GM23248 (cell line): ENCODE measurements around the gene CEND1. TPM values are rescaled to one million over a fixed set of nuclear protein-coding genes. Genes with fewer than 3 reads are reported as not detected.
A peak's percentile ranks its signal among the peaks of the same experiment; 100 is the strongest.

ENCODE experiments used
- DNase-seq: peaks from one replicate; pipeline ENCODE4 v3.0.0-alpha.2; 2015
- H2AFZ ChIP-seq: fragments of 200-600 bp; sonication (generic); 2 replicates; pipeline ENCODE4 v1.6.1; 2016; ENCODE audit warnings: antibody characterized with exemption
- H3F3A ChIP-seq: fragments of 200-600 bp; sonication (generic); 2 replicates; pipeline ENCODE4 v1.6.1; 2016; ENCODE audit warnings: mild to moderate bottlenecking, antibody characterized with exemption, mixed run types; ENCODE audit not compliant: insufficient read depth
- H3K27ac ChIP-seq: fragments of 200-600 bp; sonication (generic); 2 replicates; pipeline ENCODE4 v1.5.1; 2016; ENCODE audit warnings: mild to moderate bottlenecking
- H3K27me3 ChIP-seq: fragments of 200-600 bp; sonication (generic); replicated peaks from 2 replicates; pipeline ENCODE4 v1.6.1; 2016; ENCODE audit warnings: mild to moderate bottlenecking; ENCODE audit not compliant: insufficient read depth
- H3K36me3 ChIP-seq: fragments of 200-600 bp; sonication (generic); 2 replicates; pipeline ENCODE4 v1.6.1; 2016; ENCODE audit warnings: low read depth, mild to moderate bottlenecking
- H3K4me1 ChIP-seq: fragments of 200-600 bp; sonication (generic); 2 replicates; pipeline ENCODE4 v1.6.1; 2016; ENCODE audit warnings: mild to moderate bottlenecking; ENCODE audit not compliant: insufficient read depth
- H3K4me2 ChIP-seq: fragments of 200-600 bp; sonication (generic); one replicate; pipeline ENCODE4 v1.6.1; 2016; ENCODE audit warnings: mild to moderate bottlenecking; ENCODE audit not compliant: unreplicated experiment
- H3K4me3 ChIP-seq: fragments of 200-600 bp; sonication (generic); 2 replicates; pipeline ENCODE4 v1.5.1; 2016; ENCODE audit warnings: mild to moderate bottlenecking
- H3K79me2 ChIP-seq: fragments of 200-600 bp; sonication (generic); 2 replicates; pipeline ENCODE4 v1.6.1; 2016; ENCODE audit warnings: mild to moderate bottlenecking; ENCODE audit not compliant: insufficient read depth
- H3K9ac ChIP-seq: fragments of 200-600 bp; sonication (generic); 2 replicates; pipeline ENCODE4 v1.6.1; 2016; ENCODE audit warnings: mild to moderate bottlenecking
- H3K9me2 ChIP-seq: fragments of 200-600 bp; sonication (generic); 2 replicates; pipeline ENCODE4 v1.6.1; 2016; ENCODE audit warnings: mixed run types, mild to moderate bottlenecking, moderate library complexity; ENCODE audit not compliant: insufficient read depth
- H3K9me3 ChIP-seq: fragments of 200-600 bp; sonication (generic); one replicate; pipeline ENCODE4 v1.6.1; 2017; ENCODE audit warnings: low read depth
- H4K20me1 ChIP-seq: fragments of 200-600 bp; sonication (generic); 2 replicates; pipeline ENCODE4 v1.6.0; 2016; ENCODE audit not compliant: insufficient read depth
- EZH2 ChIP-seq: fragments of 200-600 bp; sonication (generic); IDR thresholded peaks from 2 replicates; pipeline ENCODE4 v1.6.1; 2018; ENCODE audit warnings: antibody characterized with exemption, mild to moderate bottlenecking; ENCODE audit not compliant: insufficient read depth, poor library complexity, severe bottlenecking
- EZH2phosphoT487 ChIP-seq: fragments of 200-600 bp; sonication (generic); IDR thresholded peaks from 2 replicates; pipeline ENCODE4 v1.6.1; 2018; ENCODE audit warnings: antibody characterized with exemption, moderate library complexity, mild to moderate bottlenecking, low read depth; ENCODE audit not compliant: insufficient read depth
- WGBS, 2 experiments: methylation state at CpG; one replicate each; pipeline ENCODE4 v1.1.6; 2015 to 2017; ENCODE audit warnings: low lambda C conversion rate in 2 of 2, low coverage in 1 of 2; ENCODE audit errors: missing lambda C conversion rate in 2 of 2; 5-methylcytosine and 5-hydroxymethylcytosine counted together
- in situ Hi-C: fragments of 300-500 bp; cut with MboI; formaldehyde crosslinking; loops from 2 replicates; pipeline ENCODE4 v1.15.0; 2020
- polyA plus RNA-seq: library from polyadenylated mRNA; unstranded; fragments of >200 nt; fragmentation: Nextera tagmentation; extraction: Ambion mirVana; gene quantifications from 2 replicates; pipeline ENCODE4 v1.2.1, GENCODE V29; 2016
- total RNA-seq: library from RNA; depleted of rRNA; stranded (reverse); fragments of >200 nt; shearing (Covaris generic); gene quantifications from 2 replicates; pipeline ENCODE4 v1.2.3, GENCODE V29; 2014

CEND1 gene
- total and polyA plus RNA-seq, 2 experiments from 2014 or later, result 2.1 to 3.4 TPM

GRCh38 chr11:831118-831864, 41.4 kb upstream of the CEND1 start:
- H3K9ac ChIP-seq, result no peak overlapping the region
- DNase-seq, result peak; percentile 77
- peaks cover 14% of the 10 kb centered on the region; the same call in 1 of the 2 replicates for H3K4me1 ChIP-seq
- no peak overlapping the region for H3K4me2 ChIP-seq
- no peak for TF ChIP-seq EZH2
- peaks cover 7% of the 10 kb centered on the region; the same call in 1 of the 2 replicates for H3K27me3 ChIP-seq
- H3K4me3 ChIP-seq, result no peak overlapping the region
- in situ Hi-C loops, result no loop called here
- no peaks in the 10 kb centered on the region for H3F3A ChIP-seq
- H3K9me2 ChIP-seq, result no peaks in the 10 kb centered on the region
- WGBS, 2 experiments, result 54 to 58% methylated on average over 30 to 31 of the region's 31 CpGs
- no peak overlapping the region for H3K27ac ChIP-seq
- H2AFZ ChIP-seq, result no peak overlapping the region
- H4K20me1 ChIP-seq, result no peaks in the 10 kb centered on the region
- H3K36me3 ChIP-seq, result no peaks in the 10 kb centered on the region
- H3K79me2 ChIP-seq, result peaks cover 29% of the 10 kb centered on the region
- H3K9me3 ChIP-seq, result no peaks in the 10 kb centered on the region

- H3K4me1 ChIP-seq, result peaks cover 14% of the 10 kb centered on the region; the same call in 1 of the 2 replicates
Measured at GRCh38 chr11:830295-831117, 40.6 kb upstream of the CEND1 start.

GRCh38 chr11:829847-830294, 40.0 kb upstream of the CEND1 start:
- TF ChIP-seq EZH2 (peak; percentile 9), EZH2phosphoT487 (0 out of 2 replicates have a peak, but pooled peaks have one; percentile 36)
- Histone ChIP-seq H3K9me2 (no peaks in the 10 kb centered on the region), H3K36me3 (peaks cover 3% of the 10 kb centered on the region; the same call in 1 of the 2 replicates), H3K79me2 (peaks cover 15% of the 10 kb centered on the region), H3K4me3 (peak overlapping the region; percentile 54), H3K9ac (no peak overlapping the region), H3F3A (no peaks in the 10 kb centered on the region), H3K27ac (no peak overlapping the region), H3K9me3 (no peaks in the 10 kb centered on the region), H4K20me1 (no peaks in the 10 kb centered on the region), H3K4me2 (peak overlapping the region; percentile 56), H3K27me3 (peaks cover 7% of the 10 kb centered on the region; the same call in 1 of the 2 replicates), H3K4me1 (peaks cover 9% of the 10 kb centered on the region; the same call in 1 of the 2 replicates), H2AFZ (no peak overlapping the region)
- in situ Hi-C loops, result no loop called here
- peak; percentile 53 for DNase-seq
- WGBS, 2 experiments, result 3% methylated on average over 16 to 39 of the region's 39 CpGs

More at GRCh38 chr11:830295-831117, 40.6 kb upstream of the CEND1 start:
- 5 to 6% methylated on average over 52 to 71 of the region's 78 CpGs for WGBS, 2 experiments
- H3K27me3 ChIP-seq, result peaks cover 7% of the 10 kb centered on the region; the same call in 1 of the 2 replicates
- DNase-seq, result peak; percentile 85
- peak overlapping the region; percentile 54 for H3K4me3 ChIP-seq
- H3K4me2 ChIP-seq, result peak overlapping the region; percentile 67
- no peaks in the 10 kb centered on the region for H3F3A ChIP-seq
- in situ Hi-C loops, result no loop called here
- no peaks in the 10 kb centered on the region for H3K9me2 ChIP-seq
- no peaks in the 10 kb centered on the region for H3K36me3 ChIP-seq
- no peak overlapping the region for H3K9ac ChIP-seq
- H3K9me3 ChIP-seq, result no peaks in the 10 kb centered on the region
- H3K79me2 ChIP-seq, result peaks cover 21% of the 10 kb centered on the region
- no peaks in the 10 kb centered on the region for H4K20me1 ChIP-seq
- no peak overlapping the region for H3K27ac ChIP-seq
- TF ChIP-seq EZH2phosphoT487 (no peak), EZH2 (no peak)
- H2AFZ ChIP-seq, result peak overlapping the region; percentile 24; the same call in 1 of the 2 replicates

GRCh38 chr11:829176-829846, 39.4 kb upstream of the CEND1 start:
- H3K9ac ChIP-seq, result no peak overlapping the region
- in situ Hi-C loops, result no loop called here
- peaks cover 9% of the 10 kb centered on the region; the same call in 1 of the 2 replicates for H3K4me1 ChIP-seq
- H2AFZ ChIP-seq, result no peak overlapping the region
- H3K9me3 ChIP-seq, result no peaks in the 10 kb centered on the region
- peaks cover 7% of the 10 kb centered on the region; the same call in 1 of the 2 replicates for H3K27me3 ChIP-seq
- H3F3A ChIP-seq, result no peaks in the 10 kb centered on the region
- no peak overlapping the region for H3K4me2 ChIP-seq
- no peak overlapping the region for H3K4me3 ChIP-seq
- no peaks in the 10 kb centered on the region for H4K20me1 ChIP-seq
- peaks cover 3% of the 10 kb centered on the region; the same call in 1 of the 2 replicates for H3K36me3 ChIP-seq
- no peak for DNase-seq
- 28 to 35% methylated on average over 39 to 40 of the region's 40 CpGs for WGBS, 2 experiments
- no peak overlapping the region for H3K27ac ChIP-seq
- TF ChIP-seq EZH2phosphoT487, result no peak
- peak; percentile 21 for TF ChIP-seq EZH2
- no peaks in the 10 kb centered on the region for H3K9me2 ChIP-seq
- H3K79me2 ChIP-seq, result peaks cover 11% of the 10 kb centered on the region
